ENCODE results near the gene MORN1.

MORN1 gene

DNA sequence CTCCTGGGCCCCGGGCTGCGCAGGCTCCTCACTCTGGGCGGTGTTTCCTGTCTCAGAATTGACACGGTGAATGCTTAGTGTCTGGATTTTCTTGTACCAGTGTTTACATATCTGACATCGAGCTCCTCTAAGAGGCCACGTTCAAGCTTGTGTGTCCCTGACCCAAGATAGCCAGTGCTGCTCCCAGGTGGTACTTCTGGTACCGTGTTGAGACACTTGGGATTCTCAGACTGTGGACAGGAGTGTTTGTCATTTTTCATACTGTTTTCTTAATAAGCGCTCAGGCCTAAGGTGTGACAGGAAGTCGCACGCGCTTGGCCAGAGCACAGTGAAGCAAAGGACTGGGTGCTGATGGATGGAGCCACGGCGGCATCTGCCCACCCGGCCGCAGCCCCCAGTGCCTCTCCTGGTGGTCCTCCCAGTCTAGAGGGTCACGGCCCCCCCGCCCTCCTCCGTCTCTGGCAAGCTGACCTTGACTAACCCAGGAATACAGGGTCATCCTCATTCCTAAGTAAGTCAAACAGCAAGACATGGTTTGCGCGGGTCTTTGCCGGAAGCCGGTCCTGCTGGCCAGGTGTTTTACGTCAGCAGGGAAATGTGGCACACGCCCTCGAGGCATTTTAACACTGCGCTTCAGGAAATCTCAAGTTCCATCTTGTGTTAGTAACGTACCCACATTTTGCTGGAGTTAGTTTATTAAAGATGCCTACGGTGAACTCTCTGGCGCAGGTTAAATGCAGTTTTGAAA lies 13.0 kb upstream of the MORN1 start:
- DNase-seq, result no peak

DNA sequence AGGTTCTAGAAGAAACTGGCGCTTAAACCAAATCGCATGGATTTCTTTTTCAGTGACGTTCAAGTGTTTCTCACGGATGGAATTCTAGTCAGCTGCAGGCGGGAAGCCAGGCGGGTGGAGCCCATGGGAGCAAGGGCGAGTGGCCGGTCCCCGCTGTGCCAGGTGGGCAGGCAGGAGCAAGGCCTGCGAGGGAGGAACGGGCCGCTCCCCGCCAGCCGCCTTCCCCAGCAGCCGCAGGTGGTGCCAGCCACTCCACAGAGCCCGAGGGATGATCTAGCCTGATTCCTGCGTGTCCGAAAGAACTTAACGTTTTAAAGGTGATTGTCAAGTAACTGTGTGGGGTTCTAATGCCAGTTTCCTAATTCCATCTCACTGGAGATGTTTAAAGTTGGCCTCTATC lies 11.9 kb upstream of the MORN1 start:
- DNase-seq, result no peak

GRCh38 chr1:2402420-2402819 lies 11.1 kb upstream of the MORN1 start:
- no peak for DNase-seq

DNA sequence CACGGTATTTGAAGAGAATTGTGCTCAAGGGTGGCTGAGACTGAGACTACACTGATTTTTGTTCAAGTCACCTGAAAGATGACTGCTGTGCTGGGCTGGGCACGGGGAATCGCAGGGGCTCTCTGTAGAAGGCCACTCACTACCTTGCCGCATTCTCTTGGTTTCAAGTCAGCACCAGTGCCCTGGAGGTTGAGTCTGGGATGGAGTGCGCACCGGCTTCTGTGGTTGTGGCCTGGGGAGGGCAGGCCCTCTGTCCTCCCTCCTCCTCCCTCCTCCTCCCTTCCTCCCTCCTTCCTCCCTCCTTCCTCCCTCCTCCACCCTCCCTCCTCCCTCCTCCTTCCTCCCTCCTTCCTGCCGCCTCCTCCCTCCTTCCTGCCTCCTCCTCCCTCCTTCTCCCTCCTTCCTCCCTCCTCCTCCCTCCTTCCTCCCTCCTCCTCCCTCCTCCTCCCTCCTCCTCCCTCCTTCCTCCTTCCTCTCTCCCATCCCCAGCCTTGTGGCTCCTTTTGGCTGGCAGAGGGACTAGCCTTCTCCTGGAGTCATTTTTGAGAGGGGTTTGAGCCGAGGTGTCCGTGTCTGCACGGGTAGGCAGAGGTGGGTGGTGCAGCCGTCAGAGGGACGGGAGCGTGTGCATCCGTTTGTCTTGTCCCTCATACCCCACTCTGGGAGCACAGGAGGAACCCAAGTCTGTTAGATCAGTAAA lies 9.7 kb upstream of the MORN1 start:
- DNase-seq, result no peak

DNA sequence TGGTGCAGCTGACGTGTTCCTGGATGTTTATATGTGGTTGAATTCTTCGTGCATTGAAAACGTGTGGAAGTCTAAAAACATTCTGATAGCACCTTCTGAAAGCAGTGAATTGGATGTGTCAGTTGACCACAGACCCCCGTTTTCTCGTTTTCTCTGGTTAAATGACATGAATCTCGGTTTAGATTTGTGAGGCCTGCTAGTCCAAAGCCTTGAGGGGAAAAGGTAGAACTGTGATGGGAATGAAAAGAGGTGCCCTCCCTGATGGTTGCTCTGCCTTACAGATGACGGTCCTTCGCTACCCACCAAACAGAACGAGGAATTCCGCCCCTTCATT lies 9.2 kb upstream of the MORN1 start:
- DNase-seq, result no peak

GRCh38 chr1:2399890-2400575 lies 8.7 kb upstream of the MORN1 start:
- DNase-seq, result no peak

DNA sequence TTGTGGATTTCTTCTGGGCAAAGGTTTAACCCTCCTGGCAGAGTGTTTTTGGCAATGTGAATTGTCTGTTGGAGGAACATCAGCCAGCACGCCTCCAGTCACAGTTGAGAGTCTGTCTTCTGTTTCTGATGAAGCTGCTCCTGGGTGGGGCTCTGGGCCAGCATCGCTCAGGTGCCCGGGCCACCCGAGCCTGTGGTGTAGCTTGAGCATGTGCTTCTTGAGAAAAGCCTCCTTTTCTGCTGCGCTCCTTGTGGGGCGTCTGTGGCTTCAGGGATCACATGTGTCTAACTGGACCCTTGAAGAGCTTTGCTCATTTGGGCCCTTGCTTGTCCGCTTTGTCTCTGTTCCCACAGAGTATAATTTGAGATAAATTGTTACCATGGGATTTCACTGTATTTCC lies 7.5 kb upstream of the MORN1 start:
- DNase-seq, result no peak

DNA sequence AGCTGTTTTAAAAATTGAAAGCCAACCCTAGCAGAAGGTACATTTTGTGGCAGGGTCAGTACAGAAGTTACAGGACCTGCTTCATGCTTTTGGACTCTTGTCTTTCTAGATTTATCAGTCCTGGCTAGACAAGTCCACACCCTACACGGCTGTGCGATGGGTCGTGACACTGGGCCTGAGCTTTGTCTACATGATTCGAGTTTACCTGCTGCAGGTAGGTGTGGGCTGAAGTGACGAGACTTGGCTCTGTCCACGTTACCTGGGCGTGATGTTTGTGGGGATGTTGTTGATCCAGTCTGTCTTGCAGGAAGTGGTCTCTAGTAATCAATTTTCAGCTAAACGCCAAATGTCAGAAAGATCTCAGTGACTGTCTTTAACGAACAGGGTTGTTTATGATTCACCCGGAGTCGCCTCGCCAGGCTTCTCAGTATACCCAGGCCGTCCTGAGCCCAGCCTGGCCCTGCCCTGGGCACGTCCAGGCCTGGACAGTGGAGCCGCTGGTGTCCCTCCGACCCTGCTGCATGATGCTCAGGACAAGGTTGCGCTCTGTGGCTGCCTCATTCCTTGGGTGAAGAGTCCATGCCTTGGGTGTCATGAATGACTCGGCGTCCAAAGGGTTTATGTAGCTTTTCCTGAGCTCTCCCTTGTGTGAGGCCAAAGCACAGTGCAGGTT lies 5.8 kb upstream of the MORN1 start:
- DNase-seq, result no peak

DNA sequence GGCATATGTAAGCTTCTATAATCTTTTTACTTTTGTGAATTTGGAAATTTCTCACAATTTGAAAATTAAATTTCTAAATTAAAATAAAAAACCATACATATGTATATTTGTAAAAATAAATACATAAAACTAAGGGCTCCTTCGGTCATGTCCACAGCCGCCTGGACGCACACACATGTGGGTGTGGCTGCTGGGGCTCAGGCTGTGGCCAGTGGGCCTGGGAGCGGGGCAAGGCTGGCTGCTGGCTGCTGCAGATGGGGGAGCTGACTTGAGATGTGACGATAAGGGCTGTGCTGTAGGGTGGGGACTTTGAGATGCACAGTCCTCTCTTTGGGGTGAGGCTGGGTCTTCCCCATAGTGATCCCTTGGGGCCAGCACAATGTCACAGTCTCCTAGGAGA lies 5.1 kb upstream of the MORN1 start:
- DNase-seq, result no peak

- no peak for DNase-seq
Observed at GRCh38 chr1:2396059-2396458, 4.7 kb upstream of the MORN1 start.

DNA sequence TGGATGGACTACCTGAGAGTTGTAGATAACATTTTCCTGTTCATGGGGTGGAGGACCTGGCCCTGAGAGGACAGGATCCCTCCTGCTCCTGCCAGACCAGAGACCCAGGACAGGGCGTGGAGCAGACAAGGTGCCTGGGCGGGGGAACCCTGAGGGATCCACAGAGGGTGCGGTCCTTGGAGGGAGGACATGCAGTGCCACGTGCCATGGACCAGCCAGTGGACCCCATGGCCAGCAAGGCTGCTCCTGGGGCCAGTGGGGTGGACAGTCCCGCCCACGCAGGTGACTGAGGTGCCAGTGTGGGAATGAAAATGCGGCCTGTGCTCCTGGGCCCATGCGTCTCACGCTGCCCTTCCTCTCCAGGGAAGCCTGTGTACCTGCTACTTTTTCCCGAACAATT lies 3.9 kb upstream of the MORN1 start:
- no peak for DNase-seq

GRCh38 chr1:2394761-2395160 lies 3.4 kb upstream of the MORN1 start:
- no peak for DNase-seq

DNA sequence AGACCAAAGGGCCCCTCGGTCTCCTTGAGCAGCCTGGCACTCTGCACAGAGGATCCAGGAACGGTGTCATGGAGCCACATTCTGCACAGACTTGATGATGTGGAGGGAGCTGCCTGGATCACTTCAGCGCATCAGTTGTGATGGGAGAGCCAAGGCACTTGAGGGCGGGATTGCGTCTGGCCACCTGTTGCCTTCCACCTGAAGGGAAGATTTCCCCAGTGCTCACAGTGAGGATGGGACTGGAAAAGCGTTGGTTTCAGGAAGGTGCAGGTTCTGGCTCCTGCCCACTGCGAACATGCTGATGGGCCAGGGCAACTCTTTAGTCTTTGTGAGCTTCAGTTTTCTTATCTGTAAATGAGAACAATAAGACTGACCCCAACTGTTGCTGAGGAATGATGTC lies 2.9 kb upstream of the MORN1 start:
- DNase-seq, result no peak

GRCh38 chr1:2393471-2393877 lies 2.1 kb upstream of the MORN1 start:
- no peak for DNase-seq

GRCh38 chr1:2392686-2393085 lies 1.3 kb upstream of the MORN1 start:
- no peak for DNase-seq

DNA sequence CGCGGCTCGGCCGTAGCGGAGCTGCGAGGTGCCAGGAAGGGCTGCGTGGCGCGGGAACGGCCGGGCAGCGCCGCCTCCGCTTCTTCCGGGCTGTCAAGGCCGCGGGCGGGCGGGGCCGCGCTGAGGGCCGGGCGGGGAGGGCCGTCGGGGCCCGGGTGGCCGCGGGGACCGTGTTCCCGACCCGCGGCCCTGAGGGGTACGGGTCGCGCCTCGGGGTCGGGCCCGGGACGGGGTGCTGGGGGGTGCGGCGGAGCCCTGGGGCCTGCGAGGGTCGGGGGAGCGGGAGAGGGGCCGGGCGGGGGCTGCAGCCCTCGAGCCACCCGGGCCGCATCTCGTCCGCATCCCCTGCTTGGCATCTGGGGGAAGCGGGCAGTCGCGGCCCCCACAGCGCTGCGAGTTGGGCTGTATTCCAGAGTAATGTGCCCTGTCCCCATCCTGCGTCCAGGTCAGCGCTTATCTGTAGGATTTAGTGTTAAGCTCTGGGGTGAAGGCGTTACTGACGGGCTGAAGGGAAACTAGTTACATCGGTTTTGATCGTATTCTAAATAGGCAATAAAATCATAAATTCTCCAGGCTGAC lies 666 bp upstream of the MORN1 start:
- DNase-seq, result no peak

DNA sequence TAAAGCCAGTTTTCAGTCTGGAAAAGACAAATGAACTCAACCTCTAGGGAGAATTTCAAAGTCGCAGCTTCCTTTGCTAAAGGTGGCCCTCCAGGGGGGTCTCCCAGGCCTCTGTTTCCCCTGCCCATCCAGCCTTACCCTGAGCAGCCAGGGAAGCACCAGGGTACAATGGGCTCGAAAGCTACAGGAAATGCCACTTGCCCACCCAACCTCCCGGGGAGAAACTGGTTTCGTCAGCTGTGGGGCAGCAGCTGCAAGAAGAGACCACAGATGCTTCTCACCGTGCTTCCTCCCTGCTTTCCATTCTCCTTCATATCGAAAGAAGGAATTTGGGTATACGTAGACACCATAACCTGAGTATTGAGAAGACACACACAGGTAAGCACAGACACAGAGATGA lies 1.7 kb downstream of the MORN1 start:
- DNase-seq, result no peak

GRCh38 chr1:2388004-2388913 lies 3.1 kb downstream of the MORN1 start:
- no peak for DNase-seq

DNA sequence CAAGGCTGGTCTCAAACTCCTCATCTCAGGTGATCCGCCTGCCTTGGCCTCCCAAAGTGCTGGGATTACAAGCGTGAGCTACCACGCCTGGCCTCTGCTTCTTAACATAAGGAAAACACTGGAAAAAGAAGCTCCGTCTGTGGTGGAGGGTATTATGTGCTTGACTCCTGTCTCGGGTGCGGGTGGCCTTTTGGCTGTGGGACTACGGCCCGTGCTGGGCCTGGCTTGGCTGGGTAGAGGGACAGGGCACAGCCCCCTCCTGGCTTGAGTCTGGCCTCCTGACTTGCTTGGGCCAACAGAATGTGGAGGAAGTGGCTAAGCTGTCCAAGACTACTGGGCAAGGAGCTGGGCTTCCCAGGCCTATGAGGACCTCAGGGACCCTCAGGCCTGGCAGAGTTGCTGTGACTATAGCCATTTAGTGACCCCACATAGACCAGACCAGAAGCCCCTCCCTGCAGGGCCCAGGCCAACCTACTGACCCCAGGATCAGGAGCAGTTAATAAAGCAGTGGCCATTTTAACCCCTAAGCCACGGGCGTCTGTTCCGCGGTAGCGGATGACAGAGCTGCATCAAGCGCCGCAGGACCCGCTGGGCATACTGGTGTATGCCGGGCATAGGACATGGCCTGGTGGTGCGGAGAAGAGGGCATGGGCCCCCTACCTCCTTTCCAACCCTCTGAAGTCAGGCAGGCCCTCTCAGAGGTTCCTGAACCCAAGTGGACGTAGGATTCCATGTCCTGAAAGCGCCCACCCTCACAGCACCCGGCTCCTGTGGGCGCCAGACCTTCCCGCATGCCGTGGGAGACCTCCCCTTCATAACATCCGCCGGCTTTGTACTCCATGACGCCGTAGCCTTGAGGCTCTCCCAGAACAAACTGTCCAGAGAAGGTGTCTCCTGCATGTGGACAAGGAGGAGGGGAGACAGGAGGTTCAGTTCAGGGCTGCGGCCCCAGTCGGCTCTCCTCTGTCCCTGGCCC lies 4.4 kb downstream of the MORN1 start:
- no peak for DNase-seq

- DNase-seq, result no peak
Observed at GRCh38 chr1:2385606-2386280, 5.6 kb downstream of the MORN1 start.

All from NCI-H2171 (cell line).